ENCODE data around the gene FAM107A. TPM values are rescaled to one million over a fixed set of nuclear protein-coding genes. Genes with fewer than 3 reads are reported as not detected.

Gene FAM107A
- total RNA-seq, 1 donor from 2014 or later, result 1.2 TPM

DNA sequence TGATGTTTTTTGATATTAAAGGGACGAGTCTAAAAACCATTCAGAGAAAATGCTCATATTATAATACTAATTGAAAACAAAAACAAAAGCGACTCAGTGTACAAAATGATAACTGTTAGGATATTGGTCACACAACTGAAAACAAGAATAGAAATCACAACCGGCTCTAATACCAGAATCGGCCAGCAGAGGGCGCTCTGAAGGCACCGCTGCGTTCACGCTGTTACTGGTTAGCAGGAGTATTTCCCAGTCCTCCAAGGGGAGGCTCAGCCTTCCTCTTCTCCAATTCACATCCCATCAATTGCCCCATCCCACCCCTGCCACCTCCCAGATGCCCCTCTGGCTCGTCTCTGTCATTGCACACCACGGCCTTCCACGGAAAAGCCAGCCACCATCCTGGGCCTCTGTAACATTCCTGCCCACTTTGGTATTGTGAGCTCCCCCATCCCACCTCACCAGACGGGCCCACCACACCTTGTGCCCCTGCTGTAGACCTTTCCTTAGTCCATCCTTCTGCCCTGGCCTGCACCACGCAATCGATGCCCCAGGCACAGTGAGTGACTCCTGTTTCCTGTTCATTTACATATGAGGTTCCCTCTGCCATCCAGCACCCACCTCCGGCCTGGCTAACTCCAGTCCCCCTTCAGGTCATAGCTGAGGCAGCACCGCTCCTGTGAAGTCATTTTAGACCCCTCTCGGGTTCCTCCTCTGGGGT lies 8.5 kb downstream of the FAM107A start:
- DNase-seq (ENCODE audit: low read depth in 2 of 2), result peak; percentile 60 to 77

DNA sequence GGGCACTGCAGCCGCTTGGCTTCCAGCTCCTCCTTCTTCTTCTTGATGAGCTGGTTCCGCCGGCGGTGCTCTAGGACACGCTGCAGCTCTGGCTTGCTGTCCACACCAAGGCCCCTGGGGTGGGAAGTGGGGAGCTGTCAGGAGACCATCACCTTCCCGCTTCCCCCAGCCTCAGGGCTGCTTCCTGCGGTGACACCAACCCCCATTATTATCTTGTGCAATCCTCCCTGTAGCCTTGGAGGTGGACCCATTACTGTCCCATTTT lies 10.0 kb downstream of the FAM107A start:
- no peak for DNase-seq (ENCODE audit: low read depth in 2 of 2)

DNA sequence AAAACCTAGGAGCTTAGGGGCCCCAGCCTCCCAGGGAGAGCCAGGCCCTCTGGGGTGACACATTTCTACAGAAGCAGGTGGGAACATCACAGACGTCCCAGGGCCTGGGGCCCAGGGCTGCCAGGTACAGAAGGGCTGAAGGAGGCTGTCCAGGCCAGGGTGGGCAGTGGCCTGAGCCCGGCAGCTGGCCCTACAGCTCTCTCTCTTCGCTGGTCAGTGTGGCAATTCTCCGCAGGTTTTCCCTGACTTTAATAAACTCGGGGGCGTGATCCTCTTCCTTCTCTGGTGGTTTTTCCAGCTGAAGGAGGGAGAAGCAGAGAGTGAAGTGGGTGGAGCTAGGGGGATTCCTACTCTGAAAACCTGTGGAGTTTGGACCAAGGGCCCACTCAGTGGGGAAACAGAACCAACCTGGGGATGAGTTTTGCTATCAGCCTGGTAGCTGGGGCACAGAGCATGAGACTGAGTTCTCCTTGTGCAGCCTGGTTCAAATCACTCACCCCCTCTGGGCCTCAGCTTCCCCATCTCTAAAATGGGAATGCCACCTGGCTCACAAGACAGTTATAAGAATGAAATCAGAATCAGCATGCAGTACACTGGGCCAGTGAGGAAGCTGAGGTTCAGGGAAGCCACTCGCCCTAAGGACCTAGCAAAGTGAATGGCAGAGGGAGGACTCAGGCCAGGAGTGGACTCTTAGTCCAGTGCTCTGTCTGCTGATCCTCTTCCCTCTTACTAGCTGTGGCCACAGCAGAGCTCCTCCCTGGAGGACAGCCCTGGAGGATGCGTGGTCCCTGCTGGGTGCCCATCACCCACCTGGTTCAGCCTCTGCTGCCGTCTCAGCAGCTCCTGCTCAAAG lies 10.6 kb downstream of the FAM107A start:
- DNase-seq (ENCODE audit: low read depth in 2 of 2), result no peak

DNA sequence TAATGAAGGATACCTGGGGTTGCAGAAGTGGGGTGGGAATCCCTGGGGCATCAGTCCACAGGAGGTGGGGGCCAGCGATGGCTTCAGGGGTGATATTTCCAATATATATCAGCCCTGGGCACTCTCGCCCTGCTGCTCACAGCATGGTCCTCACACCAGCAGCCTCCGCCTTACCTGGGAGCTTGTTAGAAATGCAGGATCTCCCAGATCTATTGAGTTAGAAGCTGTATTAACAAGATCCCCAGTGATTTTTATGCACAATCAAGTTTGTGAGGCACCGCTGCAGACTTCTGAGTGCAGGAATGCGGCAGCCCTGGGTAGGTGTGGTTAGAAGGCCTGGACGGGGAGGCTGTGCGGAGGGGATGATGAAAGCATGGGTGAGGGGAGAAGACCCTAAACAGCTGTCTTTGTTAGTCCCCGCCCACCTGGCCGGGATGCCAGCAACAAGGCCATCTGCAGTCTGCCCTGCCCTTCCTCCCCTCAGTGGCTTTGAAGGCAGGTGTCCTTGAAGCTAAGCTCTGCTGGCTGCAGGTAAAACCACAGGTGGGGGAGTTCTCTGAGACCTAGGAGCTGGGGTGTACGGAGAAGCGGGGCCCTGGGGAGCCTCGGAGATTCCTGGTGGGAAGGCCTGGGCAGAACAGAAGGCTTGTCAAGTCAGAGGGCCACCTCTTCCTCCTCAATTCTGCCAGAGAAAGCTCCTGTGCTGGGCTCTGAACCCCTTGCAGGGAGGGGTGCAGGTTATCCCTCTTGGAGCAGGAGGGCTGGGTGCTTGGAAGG lies 11.4 kb downstream of the FAM107A start:
- no peak for DNase-seq (ENCODE audit: low read depth in 2 of 2)

DNA sequence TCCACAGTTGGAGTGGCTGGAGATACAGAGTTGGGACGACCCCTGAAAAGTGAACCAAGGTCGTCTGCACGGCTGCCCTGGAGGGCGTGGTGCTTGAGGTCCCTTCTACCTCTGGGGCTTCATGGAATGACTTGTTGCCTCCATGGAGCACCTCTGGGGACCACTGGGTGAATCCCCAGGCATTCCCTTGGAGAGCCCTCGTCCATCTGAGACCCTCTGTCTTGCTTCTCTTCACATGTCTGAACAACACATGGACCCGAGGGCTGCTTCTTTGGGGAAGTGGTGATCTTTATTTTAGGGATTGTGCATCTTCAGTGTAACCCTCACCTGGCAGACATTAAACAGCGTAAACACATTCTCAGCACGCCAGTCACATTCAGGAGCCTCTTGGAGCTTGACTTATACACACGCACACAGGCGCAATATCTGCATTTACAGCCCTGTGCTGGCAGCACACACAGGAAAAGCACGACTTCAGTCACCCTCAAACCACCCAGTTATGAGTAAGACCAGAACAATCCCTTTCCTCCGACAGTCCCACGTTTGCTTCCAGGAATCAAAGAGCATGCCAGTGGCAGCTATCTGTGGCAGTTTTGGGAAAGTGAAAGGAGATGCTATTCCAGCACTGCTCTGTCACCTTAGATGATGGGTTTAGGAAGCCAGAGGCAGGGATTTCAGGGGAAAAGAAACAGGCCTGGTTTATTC lies 12.6 kb downstream of the FAM107A start:
- peak; percentile 30 to 80 for DNase-seq (ENCODE audit: low read depth in 2 of 2)

GRCh38 chr3:58564054-58564453 lies 13.1 kb downstream of the FAM107A start:
- DNase-seq (ENCODE audit: low read depth in 2 of 2), result no peak

- DNase-seq (ENCODE audit: low read depth in 2 of 2), result peak in 1 of 2 donors; percentile 17
Measured at GRCh38 chr3:58563386-58564035, 13.7 kb downstream of the FAM107A start.

- no peak for DNase-seq (ENCODE audit: low read depth in 2 of 2)
Measured at GRCh38 chr3:58562498-58562897, 14.7 kb downstream of the FAM107A start.

DNA sequence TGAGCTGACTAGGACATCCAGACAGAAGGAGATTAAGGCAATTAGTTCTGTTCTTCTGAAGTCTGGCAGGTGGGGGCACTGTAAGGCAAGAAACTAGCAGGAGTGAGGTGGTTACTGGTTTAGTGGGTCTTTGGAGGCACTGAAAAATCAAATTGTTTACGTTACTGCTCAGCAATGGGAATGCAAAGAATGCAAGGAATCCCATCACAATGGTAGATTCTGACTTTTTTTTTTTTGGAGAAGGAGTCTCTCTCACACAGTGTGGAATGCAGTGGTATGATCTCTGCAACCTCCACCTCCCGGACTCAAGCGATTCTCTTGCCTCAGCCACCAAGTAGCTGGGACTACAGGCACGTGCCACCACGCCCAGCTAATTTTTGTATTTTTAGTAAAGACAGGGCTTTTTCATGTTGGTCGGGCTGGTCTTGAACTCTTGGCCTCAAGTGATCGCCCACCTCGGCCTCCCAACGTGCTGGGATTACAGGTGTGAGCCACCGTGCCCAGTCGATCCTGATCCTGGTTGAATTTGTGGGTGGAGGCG lies 16.4 kb downstream of the FAM107A start:
- peak; percentile 71 to 86 for DNase-seq (ENCODE audit: low read depth in 2 of 2)

- no peak for DNase-seq (ENCODE audit: low read depth in 2 of 2)
Measured at GRCh38 chr3:58559586-58559985, 17.6 kb downstream of the FAM107A start.

DNA sequence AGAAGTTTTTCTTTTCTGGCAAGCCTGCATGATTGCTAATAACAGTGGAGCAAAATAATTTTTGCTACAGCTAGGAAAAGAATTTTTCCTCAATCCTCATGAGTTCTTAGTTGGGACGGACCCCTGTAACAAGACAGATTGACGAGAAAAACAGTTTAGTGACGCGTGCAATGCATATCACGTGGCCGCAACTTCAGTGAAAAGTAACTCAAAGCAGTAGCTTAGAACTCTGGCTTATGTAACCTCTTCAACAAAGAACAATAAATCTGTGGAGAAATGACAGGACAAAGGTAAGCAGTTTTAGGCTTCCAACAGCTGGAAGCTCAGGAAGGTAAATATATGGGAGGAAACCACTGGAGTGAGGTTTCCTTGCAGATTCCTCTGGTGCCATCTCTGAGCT lies 19.7 kb downstream of the FAM107A start:
- DNase-seq (ENCODE audit: low read depth in 2 of 2), result no peak

DNA sequence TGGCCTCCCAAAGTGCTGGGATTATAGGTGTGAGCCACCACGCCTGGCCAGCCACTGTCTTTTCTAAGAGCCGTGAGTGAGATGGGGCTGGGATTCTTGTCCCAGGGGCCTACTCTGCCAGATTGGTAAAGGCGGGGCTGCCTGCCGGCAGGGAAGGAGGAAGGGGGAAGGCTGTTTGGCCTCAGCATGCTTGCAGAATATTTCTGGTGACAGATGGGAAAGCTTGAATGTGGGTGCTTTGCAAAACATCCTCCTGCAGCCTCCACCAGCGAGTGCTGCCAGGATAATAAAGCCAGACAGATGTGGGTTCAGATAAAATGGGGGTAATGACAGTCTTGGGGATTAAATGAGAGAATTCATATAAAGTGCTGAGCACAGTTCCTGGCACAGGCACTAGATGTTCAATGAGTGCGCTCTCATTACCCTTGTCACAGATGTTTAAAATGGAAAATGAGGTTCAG lies 20.4 kb downstream of the FAM107A start:
- no peak for DNase-seq (ENCODE audit: low read depth in 2 of 2)

DNA sequence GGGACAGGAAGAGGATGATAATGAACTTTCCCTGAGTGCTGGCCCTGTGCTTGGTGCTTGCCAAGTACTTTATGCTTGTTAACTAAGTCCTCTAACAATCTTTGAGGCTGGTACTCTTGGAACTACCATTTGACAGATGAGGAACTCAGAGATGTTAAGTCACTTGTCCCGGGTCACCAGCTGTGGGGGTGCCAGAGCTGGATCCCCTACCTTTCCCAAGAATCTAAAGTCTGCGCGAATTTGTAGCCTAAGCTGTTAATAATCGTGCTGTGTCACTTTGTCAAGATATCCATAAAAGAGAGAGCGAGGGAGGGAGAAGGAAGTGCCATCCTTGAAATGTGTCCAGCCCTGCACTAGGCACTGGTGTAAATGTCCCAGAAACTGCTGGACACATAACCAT lies 21.2 kb downstream of the FAM107A start:
- DNase-seq (ENCODE audit: low read depth in 2 of 2), result no peak

GRCh38 chr3:58555203-58555602 lies 22.0 kb downstream of the FAM107A start:
- no peak for DNase-seq (ENCODE audit: low read depth in 2 of 2)

- DNase-seq (ENCODE audit: low read depth in 2 of 2), result no peak
Measured at GRCh38 chr3:58553003-58553402, 24.2 kb downstream of the FAM107A start.

DNA sequence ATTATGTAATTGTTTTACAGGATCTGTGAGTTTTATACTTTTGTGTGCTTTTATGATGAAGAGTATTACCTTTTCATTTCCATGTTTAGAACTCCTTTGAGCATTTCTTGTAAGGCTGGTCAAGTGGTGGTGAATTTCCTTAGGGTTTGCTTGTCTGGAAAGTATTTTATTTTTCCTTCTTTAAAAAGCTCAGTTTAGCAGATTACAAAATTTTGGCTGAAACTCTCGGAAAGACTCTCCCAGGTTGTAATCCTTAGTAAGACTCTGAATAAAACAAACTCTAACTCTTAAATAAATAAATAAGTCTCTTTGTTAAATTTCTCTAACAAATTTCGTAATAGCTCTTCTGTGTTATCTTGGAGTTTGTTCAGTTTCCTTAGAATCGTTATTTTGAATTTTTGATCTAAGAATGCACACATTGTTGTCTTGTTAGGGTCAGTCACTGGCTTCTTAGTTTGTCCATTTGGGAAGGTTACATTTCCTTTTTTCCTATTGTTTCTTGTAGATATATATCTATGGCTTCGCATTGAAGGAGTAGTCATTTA lies 25.5 kb downstream of the FAM107A start:
- DNase-seq (ENCODE audit: low read depth in 2 of 2), result no peak

- no peak for DNase-seq (ENCODE audit: low read depth in 2 of 2)
Measured at GRCh38 chr3:58544541-58544940, 32.6 kb downstream of the FAM107A start.

GRCh38 chr3:58540176-58540858 lies 36.9 kb downstream of the FAM107A start:
- no peak for DNase-seq (ENCODE audit: low read depth in 2 of 2)

- no peak for DNase-seq (ENCODE audit: low read depth in 2 of 2)
Measured at GRCh38 chr3:58539626-58540025, 37.6 kb downstream of the FAM107A start.
